GM18873 (cell line): ENCODE data around the gene BABAM2.

ENCODE experiments used
- ATAC-seq: cut with Tn5 transposase; IDR thresholded peaks from one replicate; pipeline ENCODE4 v1.9.1; 2021; ENCODE audit warnings: mild to moderate bottlenecking, moderate library complexity, moderate number of reproducible peaks; ENCODE audit not compliant: unreplicated experiment, low FRiP score

BABAM2 gene

DNA sequence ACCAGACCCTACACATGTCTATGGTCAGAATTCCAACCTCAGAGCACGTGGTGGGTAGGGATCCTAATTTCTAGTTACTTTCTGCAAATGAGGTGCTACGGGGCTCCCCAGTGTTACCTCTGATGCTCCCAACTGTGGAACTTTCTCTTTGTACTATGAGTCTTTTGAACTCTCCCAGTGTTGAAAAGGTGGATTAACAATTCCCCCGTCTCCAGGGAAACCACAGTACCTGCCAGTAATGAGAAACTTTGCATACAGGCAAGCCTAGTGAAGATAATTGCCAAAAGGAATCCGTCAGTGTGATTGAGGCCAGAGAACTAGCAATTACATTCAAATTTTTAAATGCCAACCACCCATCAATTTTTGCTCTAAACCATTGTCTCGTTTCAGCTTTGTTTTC, 373.2 kb downstream of the BABAM2 start:
- ATAC-seq: no peak

DNA sequence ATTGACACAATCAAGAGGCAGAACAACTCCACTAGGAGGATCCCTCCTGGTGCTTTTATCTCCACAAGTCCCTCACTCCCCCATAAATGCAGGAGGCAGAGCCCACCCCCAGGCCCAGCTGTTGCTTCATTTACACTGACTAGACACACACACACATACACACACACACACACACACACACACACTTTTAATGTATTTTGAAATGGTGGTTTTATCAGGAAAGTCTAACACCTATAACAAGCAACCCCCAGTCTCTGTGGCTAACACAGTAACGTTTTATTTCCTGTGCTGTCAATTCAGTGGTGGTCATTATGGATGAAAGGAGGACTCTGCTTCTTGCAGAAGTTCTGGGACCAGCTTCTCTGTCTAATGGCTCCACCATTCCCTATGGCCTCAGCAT, 376.8 kb downstream of the BABAM2 start:
- ATAC-seq: no peak

DNA sequence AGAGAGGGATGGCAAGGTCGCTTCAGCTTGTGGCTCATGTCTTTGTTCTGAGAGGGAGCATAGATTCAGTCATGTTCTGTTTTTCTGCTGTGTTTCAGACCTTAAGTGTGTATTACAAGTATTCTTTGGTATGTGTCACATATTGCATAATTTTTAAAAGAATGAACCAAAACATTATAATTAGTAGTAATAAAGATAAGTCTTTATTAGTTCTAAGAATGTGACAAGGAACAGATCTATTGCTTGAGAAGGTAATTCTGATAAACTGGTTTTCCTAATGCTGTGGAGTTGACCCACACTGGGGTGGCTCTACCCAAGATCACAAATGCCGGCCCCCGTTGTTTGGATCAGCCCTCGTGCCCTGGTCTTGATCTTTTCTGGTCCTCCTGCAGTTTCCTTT, 377.9 kb downstream of the BABAM2 start:
- ATAC-seq: no peak

DNA sequence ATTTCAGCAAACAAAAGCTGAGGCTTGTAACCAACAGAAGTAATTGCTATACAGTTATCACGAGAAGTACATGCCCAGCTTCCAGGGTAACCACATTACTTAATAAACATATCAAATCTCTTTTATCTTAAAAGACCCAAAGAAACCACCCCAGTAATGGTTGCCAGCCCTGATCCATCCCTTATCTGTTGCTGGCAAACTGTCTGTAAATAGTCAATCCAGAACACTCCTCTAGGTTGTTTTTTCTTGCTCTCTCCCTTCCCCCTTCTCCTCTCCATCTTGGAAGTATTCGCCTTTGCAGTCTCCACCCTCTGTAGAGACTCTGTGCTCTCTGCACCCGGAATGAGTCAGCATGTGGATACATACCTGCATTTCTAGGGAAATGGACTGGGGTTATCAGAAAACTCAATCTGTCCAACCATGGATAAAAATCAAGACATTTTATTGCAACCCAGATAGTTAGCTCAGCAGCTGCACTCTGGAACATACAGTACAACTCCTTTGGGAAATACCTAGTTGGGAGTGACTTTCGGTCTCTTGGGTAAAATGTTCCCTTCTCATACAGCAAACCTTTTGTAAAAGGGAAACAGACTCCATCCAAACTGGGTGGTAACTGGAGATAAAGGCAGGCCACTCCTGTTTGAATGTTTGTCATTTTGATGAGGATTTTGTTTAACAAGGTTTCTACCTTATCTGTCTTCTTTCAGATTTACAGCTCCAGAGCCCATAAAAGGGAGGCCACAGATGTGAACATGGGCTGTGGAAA, 378.7 kb downstream of the BABAM2 start:
- no peak for ATAC-seq

DNA sequence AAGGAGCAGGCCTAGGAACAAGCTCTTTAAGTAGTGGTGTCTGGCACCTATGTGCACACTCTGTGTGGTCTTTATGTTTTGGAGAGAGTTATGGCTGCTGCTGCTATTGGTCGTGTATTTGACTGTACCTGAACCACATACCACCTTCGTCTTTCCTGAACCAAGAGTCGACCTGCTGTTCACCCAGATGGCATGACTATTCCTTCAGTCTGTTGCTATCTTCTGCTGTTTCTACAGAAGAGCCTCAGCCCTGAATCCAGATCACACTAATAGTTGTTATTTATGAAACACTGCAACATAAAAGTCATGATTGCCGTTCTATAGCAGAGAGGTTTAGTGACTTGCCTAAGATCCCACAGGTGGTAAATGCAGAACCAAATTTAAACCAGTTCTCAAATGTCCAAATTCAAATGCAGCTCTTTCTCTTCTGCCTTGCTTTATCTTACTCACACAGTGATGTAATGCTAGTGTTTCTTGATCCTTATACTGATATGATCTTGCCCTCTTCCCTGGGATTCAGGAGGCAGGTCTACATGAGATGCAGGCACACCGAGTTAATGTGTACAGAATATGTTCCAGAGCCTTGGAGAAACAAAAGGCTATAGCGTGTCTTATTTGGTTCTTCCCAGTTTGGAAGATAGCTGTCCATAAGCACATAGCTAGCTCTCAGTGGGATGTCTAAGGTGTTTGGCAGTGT, 380.1 kb downstream of the BABAM2 start:
- no peak for ATAC-seq

DNA sequence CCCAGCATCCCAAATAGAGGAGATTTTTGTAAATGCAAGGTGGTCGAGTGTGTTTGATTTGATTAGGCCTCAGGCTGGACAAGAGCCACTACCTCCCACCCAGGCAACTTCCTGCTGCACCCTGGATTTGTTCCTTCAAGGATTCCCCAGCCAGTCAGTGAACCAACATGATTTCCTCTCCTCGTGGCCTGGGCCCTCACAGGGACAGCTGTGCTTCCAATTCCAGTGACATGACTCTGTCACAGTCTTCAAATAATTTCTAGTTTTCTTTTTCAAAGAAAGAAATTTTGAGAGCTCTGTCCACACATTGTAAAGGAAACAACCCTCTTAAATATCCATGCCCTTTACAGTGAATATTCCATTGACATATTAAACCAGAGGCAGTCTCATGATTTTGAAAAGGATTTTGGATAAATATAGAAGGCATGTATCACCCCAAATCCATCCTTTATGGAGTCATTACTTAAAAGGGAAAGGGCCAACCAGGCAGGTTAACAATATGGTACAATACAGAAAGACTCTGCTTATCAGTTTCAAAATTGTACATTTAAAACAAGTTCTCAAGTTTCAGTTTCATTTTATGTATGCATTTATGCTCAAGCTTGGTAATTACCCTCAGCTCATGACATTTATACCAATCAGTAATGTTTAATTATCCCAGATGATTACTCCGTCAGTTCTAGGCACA, 380.8 kb downstream of the BABAM2 start:
- no peak for ATAC-seq

DNA sequence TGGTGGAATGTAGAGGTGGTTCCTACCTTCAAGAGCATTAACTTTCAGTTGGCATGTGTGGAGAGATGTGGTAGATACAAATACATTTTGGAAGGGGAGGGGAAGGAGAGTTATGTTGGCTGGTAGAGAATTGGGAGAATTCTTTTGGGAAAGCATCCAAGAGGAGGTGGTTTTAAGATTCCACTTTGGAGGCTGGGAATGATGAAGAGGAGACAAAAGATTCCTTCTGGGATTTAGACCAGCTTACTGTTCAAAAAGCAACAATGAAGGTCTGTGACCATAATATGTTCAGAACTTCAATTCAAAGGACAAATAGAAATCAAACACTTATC, 381.4 kb downstream of the BABAM2 start:
- no peak for ATAC-seq

DNA sequence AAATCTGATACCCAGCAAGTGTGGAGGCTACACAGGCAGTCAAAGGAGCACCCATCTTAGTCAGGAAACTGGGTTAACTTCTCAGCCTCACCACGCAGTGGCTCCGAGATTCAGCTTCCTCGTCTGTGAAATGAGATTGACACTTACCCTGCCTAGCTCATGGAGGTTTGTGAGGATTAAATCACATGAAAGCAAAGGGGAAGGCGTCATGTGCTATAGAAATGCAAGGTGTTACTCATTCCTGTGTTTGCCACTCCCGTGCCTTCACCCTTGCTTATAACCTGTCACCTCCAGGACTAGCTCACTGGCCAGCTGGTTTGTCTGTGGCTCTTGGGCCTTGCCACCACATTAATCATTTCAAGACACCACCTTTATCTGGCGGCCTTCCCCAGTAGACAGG, 383.2 kb downstream of the BABAM2 start:
- ATAC-seq: no peak

DNA sequence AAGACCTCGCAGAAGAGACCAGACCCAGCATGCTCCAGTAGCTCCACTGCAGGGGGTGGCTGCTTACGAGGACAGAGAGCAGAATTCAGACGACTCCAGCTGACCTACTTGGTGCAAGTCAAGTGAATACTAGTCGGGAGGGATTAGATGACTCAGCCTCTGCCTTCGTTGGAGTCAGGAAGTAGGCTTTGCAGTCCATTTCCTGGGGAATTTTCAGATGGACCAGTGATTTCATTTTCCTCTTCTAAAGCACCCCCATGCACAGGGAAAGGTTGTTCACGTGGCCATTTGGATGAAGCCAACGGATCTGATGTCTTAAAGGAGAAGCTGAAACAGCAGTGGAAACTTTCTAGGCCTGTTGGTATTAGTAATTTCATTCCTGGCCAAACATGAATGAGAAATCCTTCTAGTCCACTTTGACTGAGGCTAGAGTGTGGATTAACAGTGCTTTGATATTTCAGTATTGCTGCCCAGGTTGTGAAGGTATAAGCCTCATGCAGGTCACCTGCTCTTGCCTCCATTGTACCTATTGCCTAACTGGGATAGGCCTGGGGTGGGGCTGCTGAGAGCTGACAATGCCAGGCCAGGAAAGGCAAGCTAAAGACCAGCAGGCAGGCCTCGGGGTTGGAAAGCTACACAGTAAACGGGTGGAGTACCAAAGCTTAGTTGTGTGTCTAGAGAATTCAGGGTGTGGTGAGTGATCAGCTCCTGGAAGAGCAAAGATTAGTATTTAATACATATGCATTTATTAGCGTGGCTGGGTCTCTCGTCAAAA, 384.6 kb downstream of the BABAM2 start:
- no peak for ATAC-seq

DNA sequence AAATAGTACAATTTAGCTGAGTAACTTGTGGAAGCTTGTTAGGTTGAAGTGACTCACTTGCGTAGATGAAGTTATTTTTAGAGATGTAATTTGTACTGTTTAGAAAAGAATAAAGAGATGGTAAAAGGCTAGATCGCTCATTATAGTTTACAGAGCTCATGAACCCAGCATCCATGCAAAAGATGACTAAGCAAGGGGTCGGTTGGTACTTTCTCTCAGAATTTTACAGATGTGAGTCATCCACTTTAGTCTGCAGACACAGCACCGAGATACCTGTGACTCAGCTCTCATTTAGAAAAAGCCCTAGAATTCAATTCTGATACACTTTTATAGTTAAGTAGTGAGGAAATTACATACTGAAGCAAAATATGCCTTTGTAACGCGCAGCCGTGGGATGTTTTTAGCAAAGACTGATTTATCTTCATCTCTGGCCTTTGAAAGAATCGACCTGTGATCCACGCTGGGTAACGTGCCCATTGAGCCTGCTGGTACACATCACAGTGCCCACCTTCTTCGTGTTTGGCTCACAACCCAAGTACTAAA, 385.6 kb downstream of the BABAM2 start:
- no peak for ATAC-seq

DNA sequence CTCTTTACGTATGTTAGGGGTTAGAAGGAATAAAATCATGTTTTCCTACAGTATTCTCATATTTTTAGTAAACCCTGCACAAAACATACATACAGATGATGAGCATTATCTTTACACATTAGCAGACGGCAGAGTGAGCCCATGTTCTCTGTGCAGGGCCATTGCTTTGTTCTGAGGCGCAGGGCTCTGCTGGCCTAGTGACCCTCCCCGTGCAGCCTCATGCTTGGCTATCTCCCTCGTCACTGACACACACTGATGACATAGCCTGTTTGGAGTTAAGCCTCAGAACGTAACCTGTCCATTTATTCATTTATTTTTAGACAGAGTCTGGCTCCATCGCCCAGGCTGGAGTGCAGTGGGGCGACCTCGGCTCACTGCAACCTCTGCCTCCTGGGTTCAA, 386.3 kb downstream of the BABAM2 start:
- no peak for ATAC-seq

DNA sequence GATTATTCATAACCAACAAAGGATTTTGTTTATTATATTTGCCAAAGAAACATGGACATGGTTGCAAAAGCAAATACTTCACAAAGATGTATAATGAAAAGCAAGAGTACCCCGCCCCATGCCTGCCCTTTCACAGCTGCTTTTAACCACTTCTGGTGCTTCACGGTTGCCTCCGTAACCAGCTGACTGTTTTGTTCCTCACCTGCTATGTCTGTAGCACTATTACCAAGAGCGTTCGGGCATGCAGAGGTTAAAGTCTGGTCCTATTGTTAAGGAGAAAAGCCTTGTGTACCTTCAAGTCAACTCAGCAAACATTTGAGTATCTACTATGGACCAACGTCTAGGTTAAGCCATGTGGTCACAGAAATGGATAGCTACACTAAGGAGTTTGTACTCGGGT, 386.9 kb downstream of the BABAM2 start:
- ATAC-seq: no peak

DNA sequence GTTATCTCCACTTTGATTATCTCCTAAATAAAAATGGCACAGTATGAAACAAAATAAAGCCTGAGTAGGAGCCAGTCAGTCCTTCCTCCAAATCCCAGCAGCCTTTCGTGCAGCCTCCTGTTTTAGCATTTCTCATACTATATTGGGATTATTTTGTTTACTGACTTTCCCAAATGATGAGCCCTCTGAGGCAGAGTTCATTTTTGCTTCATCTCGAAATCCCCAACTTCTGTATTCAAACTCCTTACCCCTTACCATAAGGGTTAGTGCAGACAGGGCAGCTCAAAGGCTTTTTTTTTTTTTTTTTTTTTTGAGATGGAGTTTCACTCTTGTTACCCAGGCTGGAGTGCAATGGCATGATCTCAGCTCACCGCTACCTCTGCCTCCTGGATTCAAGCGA, 388.8 kb downstream of the BABAM2 start:
- no peak for ATAC-seq

DNA sequence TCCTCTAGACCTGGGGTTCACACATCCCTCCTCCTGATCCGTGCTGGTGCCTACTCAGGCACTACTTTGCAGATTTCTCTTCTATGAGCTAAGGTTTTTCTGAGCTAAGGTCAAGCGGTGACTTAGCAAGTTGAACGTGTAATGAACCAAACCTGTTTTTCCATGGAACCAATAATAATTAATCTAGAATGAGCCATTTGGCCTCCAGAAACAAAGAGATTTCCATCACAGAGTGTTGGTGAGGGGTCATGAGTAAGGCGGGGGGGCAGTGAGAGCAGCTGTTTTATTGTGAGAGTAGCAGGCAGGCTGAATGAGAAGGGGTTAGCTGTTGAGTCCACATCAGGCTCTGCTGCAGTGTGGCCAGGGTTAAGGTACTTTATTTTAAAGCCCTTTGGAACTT, 390.1 kb downstream of the BABAM2 start:
- ATAC-seq: no peak

DNA sequence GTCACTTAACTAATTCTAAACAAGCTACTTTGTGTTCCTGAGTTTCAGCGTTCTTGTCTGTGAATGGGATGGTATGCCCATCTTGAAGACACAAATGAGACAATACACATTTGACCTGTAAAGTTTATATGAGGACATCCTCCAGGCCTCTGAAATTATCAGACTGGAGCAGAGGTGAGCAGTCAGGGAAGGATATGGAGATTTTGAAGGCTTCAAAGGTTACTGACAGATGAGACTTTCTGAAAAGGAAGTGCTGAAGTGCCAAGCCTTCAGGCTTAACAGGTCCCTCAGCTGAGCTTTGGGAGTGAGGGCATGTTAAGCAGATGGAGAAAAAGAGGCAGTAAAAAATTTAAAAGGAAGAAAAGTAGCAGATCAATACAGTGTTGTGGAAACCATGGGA, 391.2 kb downstream of the BABAM2 start:
- ATAC-seq: no peak

DNA sequence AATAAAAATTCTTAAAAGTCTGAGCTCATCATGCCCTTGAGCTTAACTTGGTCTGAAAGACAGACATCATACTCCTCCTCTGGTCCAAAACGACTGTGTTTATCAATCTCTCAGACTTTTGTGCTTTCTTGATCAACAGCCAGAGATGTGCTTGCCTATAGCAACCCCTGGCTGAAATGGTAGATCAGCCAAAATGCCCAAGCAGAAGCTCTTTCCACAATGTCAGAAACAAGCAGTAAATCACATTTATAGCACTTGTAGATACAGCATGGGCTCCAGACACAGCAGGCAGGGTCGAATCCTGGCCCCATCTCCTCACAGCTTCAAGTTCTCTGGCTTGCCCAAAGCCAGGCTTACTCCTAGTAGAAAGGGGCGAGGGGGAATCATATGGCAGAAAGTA, 391.7 kb downstream of the BABAM2 start:
- no peak for ATAC-seq

DNA sequence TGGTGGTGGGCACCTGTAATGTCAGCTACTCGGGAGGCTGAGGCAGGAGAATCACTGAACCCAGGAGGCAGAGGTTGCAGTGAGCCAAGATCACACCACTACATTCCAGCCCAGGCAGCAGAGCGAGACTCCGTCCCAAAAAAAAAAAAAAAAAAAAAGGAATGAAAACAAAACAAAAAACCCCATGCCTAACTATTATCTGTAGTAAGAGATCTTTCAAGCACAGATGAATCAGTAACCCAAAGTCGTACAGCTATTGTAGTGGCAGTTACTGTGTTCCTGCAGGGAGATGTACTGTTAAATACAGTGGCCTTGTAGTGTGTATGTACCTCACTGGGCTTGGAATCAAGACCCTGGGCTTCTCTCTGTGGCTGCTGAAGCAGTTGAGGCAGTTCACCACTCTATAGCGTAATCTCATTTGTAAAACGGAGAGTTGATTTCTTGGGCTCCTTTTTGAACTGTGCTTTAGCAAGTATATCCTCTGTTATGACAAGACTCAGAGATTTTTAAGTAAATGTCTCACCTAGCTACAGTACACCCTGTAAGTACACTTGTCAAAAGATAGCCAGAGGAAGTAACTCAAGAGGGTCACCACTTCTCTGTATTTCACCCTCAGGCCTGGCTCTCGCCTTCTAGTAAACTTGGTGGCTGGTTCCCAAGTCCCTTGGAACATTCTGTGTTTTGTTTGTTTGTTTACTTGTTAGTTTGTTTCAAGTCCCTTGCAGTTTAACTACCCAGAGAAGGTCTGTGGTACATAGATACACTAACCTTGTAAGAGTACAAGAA, 392.5 kb downstream of the BABAM2 start:
- ATAC-seq: no peak

DNA sequence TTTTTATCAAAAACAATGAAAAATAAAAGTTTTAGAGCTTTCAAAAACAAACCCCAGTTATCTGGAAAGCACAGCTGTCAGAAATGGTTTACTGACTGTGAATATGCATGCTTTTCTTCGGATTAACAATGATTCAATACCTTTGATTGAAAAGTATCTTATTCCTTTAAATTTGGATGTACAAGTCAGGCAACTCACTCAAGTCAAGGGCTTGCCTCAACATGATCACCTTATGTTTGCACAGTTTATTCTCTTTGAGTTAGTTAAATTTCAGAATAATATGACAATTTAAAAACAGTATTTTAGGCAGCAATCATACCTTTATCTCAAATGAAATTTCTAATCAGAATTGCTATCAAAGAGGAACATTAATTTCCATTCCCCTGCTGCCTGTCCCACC, 393.3 kb downstream of the BABAM2 start:
- ATAC-seq: no peak

DNA sequence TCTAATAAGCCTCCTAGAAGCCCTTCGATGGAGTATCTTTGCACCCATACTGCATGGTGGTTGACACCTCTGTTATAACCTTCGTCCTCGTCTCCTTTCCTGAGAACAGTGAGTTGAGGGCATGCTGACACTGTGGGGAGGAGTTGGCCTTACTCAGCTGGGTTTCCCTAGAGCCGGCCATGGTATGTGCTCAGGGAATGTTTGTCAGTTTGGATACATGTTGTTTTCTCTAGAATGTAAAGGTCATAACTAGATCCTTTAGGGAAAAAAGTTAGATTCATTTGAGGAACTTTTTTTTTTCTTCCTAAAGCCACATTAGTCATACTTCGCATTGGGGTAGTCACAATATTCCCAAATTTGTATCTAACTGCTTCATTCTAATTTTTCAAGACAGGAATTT, 396.1 kb downstream of the BABAM2 start:
- ATAC-seq: no peak
